K562 (cell line): Measurements from ENCODE around the gene CLEC10A.

Experiments
- DNMT1 ChIP-seq: fragments of 450-650 bp; IDR thresholded peaks from 2 replicates; pipeline ENCODE4 v1.6.1; 2016; ENCODE audit warnings: antibody characterized with exemption, mild to moderate bottlenecking
- EP300 ChIP-seq: IDR thresholded peaks from 2 replicates; pipeline ENCODE4 v1.6.1; 2012; ENCODE audit warnings: low read length, improper control_type of control experiment
- LEF1 ChIP-seq: fragments of 450-650 bp; IDR thresholded peaks from 2 replicates; pipeline ENCODE4 v1.6.1; 2016; ENCODE audit warnings: mild to moderate bottlenecking
- NRF1 ChIP-seq, 2 experiments: fragments of 450-650 bp; IDR thresholded peaks in 1 of 2; conservative IDR thresholded peaks in 1 of 2; 2 replicates each; pipeline ENCODE4 v1.6.1; 2014; ENCODE audit warnings: mild to moderate bottlenecking in 2 of 2
- TF ChIP-seq, protein P1 (sequence below), 3 experiments: IDR thresholded peaks in 2 of 3; conservative IDR thresholded peaks in 1 of 3; 2 replicates each; pipeline ENCODE4 v1.5.1; 2011 to 2012; ENCODE audit warnings: low read length in 3 of 3, mild to moderate bottlenecking in 3 of 3, control low read depth in 2 of 3, improper control_type of control experiment in 1 of 3, inconsistent platforms in 1 of 3, low read depth in 1 of 3, mixed read lengths in 1 of 3, moderate library complexity in 1 of 3; ENCODE audit not compliant: insufficient read depth in 2 of 3
- TF ChIP-seq, protein P2 (sequence below): sonication (generic); formaldehyde crosslinking; IDR thresholded peaks from 2 replicates; pipeline ENCODE4 v1.4.0; 2020; ENCODE audit warnings: mild to moderate bottlenecking, missing genetic modification reagents
- TF ChIP-seq, protein P3 (sequence below), 2 experiments: fragments of 450-650 bp in 1 of 2; sonication (generic) in 1 of 2; formaldehyde crosslinking in 1 of 2; IDR thresholded peaks in 1 of 2; conservative IDR thresholded peaks in 1 of 2; 2 replicates each; pipeline versions ENCODE4 v1.6.1 to v1.8.1; 2016 to 2023; ENCODE audit warnings: mild to moderate bottlenecking in 2 of 2, moderate library complexity in 2 of 2, inconsistent platforms in 1 of 2, missing genetic modification reagents in 1 of 2

DNA sequence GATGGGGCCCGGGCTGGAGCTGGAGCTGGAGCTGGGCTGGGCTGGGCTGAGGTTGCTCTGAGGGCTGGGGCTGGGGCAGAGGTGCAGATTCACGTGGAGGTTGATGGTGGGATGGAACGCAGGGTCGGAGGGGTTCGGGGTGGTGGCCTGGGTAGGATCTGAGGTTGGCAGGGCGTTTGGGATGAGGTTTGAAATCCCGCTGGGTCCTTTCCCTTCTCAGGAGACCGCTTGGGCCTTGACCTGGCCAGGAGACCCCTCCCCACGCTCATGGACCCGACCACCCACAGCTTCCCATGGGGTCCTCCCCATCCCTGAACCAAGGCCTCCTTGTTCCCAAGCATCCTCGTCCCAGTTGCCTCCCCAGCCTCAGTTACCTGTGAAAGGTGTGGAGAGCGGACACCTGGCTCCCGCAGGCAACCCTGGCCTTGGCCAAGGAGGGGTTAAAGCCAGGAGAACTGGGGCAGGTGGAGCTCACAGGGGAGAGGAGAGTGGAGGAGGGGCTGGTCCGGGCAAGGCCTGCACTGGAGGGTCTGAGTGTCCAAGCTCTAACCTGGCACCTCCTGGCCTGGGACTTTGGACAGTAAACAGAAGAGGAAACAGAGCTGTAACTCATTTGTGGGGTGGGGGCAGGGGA is 34.3 kb upstream of the CLEC10A start, which contains the start of gene ASGR2:
- TF ChIP-seq, protein P1, sequence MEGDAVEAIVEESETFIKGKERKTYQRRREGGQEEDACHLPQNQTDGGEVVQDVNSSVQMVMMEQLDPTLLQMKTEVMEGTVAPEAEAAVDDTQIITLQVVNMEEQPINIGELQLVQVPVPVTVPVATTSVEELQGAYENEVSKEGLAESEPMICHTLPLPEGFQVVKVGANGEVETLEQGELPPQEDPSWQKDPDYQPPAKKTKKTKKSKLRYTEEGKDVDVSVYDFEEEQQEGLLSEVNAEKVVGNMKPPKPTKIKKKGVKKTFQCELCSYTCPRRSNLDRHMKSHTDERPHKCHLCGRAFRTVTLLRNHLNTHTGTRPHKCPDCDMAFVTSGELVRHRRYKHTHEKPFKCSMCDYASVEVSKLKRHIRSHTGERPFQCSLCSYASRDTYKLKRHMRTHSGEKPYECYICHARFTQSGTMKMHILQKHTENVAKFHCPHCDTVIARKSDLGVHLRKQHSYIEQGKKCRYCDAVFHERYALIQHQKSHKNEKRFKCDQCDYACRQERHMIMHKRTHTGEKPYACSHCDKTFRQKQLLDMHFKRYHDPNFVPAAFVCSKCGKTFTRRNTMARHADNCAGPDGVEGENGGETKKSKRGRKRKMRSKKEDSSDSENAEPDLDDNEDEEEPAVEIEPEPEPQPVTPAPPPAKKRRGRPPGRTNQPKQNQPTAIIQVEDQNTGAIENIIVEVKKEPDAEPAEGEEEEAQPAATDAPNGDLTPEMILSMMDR (IDR thresholded peaks at IDR 0.05 in 2 of 3, conservative IDR thresholded peaks at IDR 0.05 in 1 of 3; ENCODE audit: insufficient read depth in 2 of 3, low read depth in 1 of 3, low read length in 3 of 3): no peak
- TF ChIP-seq, protein P2, sequence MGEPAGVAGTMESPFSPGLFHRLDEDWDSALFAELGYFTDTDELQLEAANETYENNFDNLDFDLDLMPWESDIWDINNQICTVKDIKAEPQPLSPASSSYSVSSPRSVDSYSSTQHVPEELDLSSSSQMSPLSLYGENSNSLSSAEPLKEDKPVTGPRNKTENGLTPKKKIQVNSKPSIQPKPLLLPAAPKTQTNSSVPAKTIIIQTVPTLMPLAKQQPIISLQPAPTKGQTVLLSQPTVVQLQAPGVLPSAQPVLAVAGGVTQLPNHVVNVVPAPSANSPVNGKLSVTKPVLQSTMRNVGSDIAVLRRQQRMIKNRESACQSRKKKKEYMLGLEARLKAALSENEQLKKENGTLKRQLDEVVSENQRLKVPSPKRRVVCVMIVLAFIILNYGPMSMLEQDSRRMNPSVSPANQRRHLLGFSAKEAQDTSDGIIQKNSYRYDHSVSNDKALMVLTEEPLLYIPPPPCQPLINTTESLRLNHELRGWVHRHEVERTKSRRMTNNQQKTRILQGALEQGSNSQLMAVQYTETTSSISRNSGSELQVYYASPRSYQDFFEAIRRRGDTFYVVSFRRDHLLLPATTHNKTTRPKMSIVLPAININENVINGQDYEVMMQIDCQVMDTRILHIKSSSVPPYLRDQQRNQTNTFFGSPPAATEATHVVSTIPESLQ: no peak
- TF ChIP-seq NRF1 (conservative IDR thresholded peaks at IDR 0.05 in 1 of 2, IDR thresholded peaks at IDR 0.05 in 1 of 2) (no peak), LEF1 (no peak), DNMT1 (no peak), EP300 (no peak)
- TF ChIP-seq, protein P3, sequence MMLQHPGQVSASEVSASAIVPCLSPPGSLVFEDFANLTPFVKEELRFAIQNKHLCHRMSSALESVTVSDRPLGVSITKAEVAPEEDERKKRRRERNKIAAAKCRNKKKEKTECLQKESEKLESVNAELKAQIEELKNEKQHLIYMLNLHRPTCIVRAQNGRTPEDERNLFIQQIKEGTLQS (IDR thresholded peaks at IDR 0.05): no peak
- TF ChIP-seq, protein P3 (CRISPR knock-in tag; conservative IDR thresholded peaks at IDR 0.05): no peak
